Activated gamma-delta T cell treated with anti-CD3 and anti-CD28 coated beads, Interleukin-2, amount 50 U/mL, for 16 hours (primary cell): ENCODE data around the gene TRMT112.

Experiments
- DNase-seq: peaks from one replicate; pipeline ENCODE4 v3.0.0-alpha.2; 2020; ENCODE audit warnings: low read depth

Gene TRMT112

GRCh38 chr11:64269540-64270220 lies 47.7 kb downstream of the TRMT112 start:
- DNase-seq = peak; percentile 96

GRCh38 chr11:64268893-64269539 lies 48.3 kb downstream of the TRMT112 start:
- DNase-seq = no peak

- DNase-seq = no peak
Measured at GRCh38 chr11:64268025-64268892, 49.1 kb downstream of the TRMT112 start.

GRCh38 chr11:64267207-64267945 lies 50.0 kb downstream of the TRMT112 start:
- no peak for DNase-seq
